KMS-11 (cell line): Measurements from ENCODE around the gene DAZAP2.
A peak's percentile ranks its signal among the peaks of the same experiment; 100 is the strongest.

ENCODE experiments used
- H2AFZ ChIP-seq: fragments of 200-600 bp; sonication (generic); 2 replicates; pipeline ENCODE4 v1.6.1; 2016; ENCODE audit warnings: antibody characterized with exemption, mixed run types, low read depth
- H3K27ac ChIP-seq: fragments of 200-600 bp; sonication (generic); 2 replicates; pipeline ENCODE4 v1.6.1; 2016; ENCODE audit warnings: mild to moderate bottlenecking, mixed run types
- H3K27me3 ChIP-seq: fragments of 200-600 bp; sonication (generic); 2 replicates; pipeline ENCODE4 v1.6.1; 2017; ENCODE audit warnings: mild to moderate bottlenecking, low read depth, mixed run types, moderate library complexity; ENCODE audit not compliant: insufficient read depth
- H3K36me3 ChIP-seq: fragments of 200-600 bp; sonication (generic); 2 replicates; pipeline ENCODE4 v1.6.1; 2017; ENCODE audit warnings: mild to moderate bottlenecking, mixed run types; ENCODE audit not compliant: insufficient read depth
- H3K4me1 ChIP-seq: fragments of 200-600 bp; sonication (generic); 2 replicates; pipeline ENCODE4 v1.6.1; 2016; ENCODE audit warnings: mild to moderate bottlenecking, low read depth, mixed run types; ENCODE audit not compliant: poor library complexity, severe bottlenecking
- H3K4me2 ChIP-seq: fragments of 200-600 bp; sonication (generic); 2 replicates; pipeline ENCODE4 v1.7.0; 2016; ENCODE audit warnings: mild to moderate bottlenecking, mixed run types
- H3K4me3 ChIP-seq: fragments of 200-600 bp; sonication (generic); IDR thresholded peaks from 2 replicates; pipeline ENCODE4 v1.6.1; 2017; ENCODE audit warnings: low read depth, low read length, mixed read lengths; ENCODE audit not compliant: insufficient read depth
- H3K79me2 ChIP-seq: fragments of 200-600 bp; sonication (generic); 2 replicates; pipeline ENCODE4 v1.6.1; 2016; ENCODE audit warnings: low read depth, mixed run types; ENCODE audit not compliant: insufficient read depth
- H3K9ac ChIP-seq: fragments of 200-600 bp; sonication (generic); 2 replicates; pipeline ENCODE4 v1.6.1; 2016; ENCODE audit warnings: mild to moderate bottlenecking, mixed run types
- H4K20me1 ChIP-seq: fragments of 200-600 bp; sonication (generic); 2 replicates; pipeline ENCODE4 v1.6.1; 2016; ENCODE audit warnings: mild to moderate bottlenecking, mixed run types; ENCODE audit not compliant: insufficient read depth
- TF ChIP-seq, protein P1 (sequence below): fragments of 200-600 bp; sonication (generic); conservative IDR thresholded peaks from 2 replicates; pipeline ENCODE4 v1.6.1; 2017; ENCODE audit warnings: low read depth, mild to moderate bottlenecking, antibody characterized with exemption, low read length, moderate library complexity, mixed read lengths

The DAZAP2 gene

DNA sequence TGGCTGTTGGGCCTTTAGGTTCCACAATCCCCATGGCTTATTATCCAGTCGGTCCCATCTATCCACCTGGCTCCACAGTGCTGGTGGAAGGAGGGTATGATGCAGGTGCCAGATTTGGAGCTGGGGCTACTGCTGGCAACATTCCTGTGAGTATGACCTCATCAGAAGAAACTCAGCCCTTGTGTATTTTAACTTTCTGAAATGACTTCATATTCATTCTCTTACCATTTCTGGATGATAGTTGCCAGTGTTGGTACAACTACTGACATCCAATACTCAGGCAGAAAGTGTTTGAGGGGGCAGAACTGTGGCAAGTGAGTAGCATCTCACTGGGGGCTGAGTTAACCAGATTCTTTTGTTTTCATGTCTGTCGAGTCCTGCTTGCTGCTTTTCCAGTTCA is 2.3 kb downstream of the DAZAP2 start:
- TF ChIP-seq, protein P1, sequence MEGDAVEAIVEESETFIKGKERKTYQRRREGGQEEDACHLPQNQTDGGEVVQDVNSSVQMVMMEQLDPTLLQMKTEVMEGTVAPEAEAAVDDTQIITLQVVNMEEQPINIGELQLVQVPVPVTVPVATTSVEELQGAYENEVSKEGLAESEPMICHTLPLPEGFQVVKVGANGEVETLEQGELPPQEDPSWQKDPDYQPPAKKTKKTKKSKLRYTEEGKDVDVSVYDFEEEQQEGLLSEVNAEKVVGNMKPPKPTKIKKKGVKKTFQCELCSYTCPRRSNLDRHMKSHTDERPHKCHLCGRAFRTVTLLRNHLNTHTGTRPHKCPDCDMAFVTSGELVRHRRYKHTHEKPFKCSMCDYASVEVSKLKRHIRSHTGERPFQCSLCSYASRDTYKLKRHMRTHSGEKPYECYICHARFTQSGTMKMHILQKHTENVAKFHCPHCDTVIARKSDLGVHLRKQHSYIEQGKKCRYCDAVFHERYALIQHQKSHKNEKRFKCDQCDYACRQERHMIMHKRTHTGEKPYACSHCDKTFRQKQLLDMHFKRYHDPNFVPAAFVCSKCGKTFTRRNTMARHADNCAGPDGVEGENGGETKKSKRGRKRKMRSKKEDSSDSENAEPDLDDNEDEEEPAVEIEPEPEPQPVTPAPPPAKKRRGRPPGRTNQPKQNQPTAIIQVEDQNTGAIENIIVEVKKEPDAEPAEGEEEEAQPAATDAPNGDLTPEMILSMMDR = no peak
- no peak overlapping the region for H2AFZ ChIP-seq
- peaks cover 16% of the 10 kb centered on the region for H3K79me2 ChIP-seq
- H3K27ac ChIP-seq = no peak overlapping the region
- 0 out of 2 replicates have a peak overlapping the region, but pooled peaks have one; percentile 93 for H3K4me2 ChIP-seq
- H3K27me3 ChIP-seq = no peaks in the 10 kb centered on the region
- peaks cover 7% of the 10 kb centered on the region; the same call in 1 of the 2 replicates for H3K36me3 ChIP-seq
- no peak overlapping the region for H3K4me3 ChIP-seq
- peaks cover 19% of the 10 kb centered on the region for H3K4me1 ChIP-seq
- H4K20me1 ChIP-seq = no peaks in the 10 kb centered on the region
- no peak overlapping the region for H3K9ac ChIP-seq

DNA sequence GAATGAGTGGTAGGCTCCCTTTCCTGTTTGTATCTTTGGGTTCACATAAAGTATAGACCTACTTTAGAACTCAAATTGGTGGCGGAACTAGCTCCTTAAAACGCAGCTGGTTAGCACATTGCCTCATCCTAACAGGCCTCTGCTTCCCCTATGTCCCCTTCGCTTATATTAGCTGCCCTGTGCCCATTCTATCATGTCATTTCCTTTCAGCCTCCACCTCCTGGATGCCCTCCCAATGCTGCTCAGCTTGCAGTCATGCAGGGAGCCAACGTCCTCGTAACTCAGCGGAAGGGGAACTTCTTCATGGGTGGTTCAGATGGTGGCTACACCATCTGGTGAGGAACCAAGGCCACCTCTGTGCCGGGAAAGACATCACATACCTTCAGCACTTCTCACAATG is 3.5 kb downstream of the DAZAP2 start:
- H3K79me2 ChIP-seq = peaks cover 16% of the 10 kb centered on the region
- H2AFZ ChIP-seq = no peak overlapping the region
- no peaks in the 10 kb centered on the region for H3K27me3 ChIP-seq
- TF ChIP-seq, protein P1 = no peak
- H3K27ac ChIP-seq = no peak overlapping the region
- H3K9ac ChIP-seq = no peak overlapping the region
- H3K4me2 ChIP-seq = no peak overlapping the region
- peaks cover 19% of the 10 kb centered on the region for H3K4me1 ChIP-seq
- no peaks in the 10 kb centered on the region for H4K20me1 ChIP-seq
- H3K36me3 ChIP-seq = peaks cover 7% of the 10 kb centered on the region; the same call in 1 of the 2 replicates
- H3K4me3 ChIP-seq = no peak overlapping the region

DNA sequence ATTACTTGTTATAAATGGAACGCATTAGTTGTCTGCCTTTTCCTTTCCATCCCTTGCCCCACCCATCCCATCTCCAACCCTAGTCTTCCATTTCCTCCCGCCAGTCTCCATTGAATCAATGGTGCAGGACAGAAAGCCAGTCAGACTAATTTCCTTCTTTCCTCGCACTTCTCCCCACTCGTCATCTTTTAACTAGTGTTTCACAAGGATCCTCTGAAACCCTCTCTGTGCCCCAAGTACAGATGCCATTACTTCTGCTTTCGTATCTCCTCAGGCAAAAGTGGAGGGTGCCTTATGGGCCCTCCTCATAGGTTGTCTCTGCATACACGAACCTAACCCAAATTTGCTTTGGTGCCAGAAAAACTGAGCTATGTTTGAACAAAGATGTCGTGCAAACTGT is 4.2 kb downstream of the DAZAP2 start:
- Histone ChIP-seq H4K20me1 (no peaks in the 10 kb centered on the region), H3K27ac (no peak overlapping the region), H3K36me3 (peaks cover 7% of the 10 kb centered on the region; the same call in 1 of the 2 replicates), H3K4me1 (peaks cover 17% of the 10 kb centered on the region), H3K9ac (no peak overlapping the region), H3K27me3 (no peaks in the 10 kb centered on the region), H3K4me2 (no peak overlapping the region), H3K79me2 (peaks cover 16% of the 10 kb centered on the region), H3K4me3 (no peak overlapping the region), H2AFZ (no peak overlapping the region)
- TF ChIP-seq, protein P1 = no peak

DNA sequence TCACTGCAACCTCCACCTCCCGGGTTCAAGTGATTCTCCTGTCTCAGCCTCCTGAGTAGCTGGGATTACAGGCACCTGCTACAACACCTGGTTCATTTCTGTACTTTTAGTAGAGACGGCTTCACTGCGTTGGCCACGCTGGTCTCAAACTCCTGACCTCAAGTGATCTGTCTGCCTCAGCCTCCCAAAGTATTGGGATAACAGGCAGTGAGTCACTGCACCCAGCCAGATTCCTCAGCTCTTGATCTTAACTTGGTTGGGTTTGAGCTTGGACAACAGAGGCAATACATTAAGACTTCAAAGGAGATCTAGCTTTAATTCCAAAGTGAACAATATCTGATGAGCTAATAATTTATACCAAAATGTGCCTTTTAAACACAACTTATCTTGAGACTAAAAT is 5.6 kb downstream of the DAZAP2 start:
- Histone ChIP-seq H3K4me1 (peaks cover 14% of the 10 kb centered on the region), H3K9ac (no peak overlapping the region), H3K27me3 (no peaks in the 10 kb centered on the region), H4K20me1 (no peaks in the 10 kb centered on the region), H3K27ac (no peak overlapping the region), H3K4me2 (no peak overlapping the region), H2AFZ (no peak overlapping the region), H3K4me3 (no peak overlapping the region), H3K36me3 (peaks cover 7% of the 10 kb centered on the region; the same call in 1 of the 2 replicates), H3K79me2 (peaks cover 14% of the 10 kb centered on the region)
- TF ChIP-seq, protein P1 = no peak
